ENCODE data around the gene CFAP157. TPM values are rescaled to one million over a fixed set of nuclear protein-coding genes. Genes with fewer than 3 reads are reported as not detected.

The CFAP157 gene
- total and polyA plus RNA-seq, 8 donors: 0.35 to 12.6 (median 8.4) TPM

DNA sequence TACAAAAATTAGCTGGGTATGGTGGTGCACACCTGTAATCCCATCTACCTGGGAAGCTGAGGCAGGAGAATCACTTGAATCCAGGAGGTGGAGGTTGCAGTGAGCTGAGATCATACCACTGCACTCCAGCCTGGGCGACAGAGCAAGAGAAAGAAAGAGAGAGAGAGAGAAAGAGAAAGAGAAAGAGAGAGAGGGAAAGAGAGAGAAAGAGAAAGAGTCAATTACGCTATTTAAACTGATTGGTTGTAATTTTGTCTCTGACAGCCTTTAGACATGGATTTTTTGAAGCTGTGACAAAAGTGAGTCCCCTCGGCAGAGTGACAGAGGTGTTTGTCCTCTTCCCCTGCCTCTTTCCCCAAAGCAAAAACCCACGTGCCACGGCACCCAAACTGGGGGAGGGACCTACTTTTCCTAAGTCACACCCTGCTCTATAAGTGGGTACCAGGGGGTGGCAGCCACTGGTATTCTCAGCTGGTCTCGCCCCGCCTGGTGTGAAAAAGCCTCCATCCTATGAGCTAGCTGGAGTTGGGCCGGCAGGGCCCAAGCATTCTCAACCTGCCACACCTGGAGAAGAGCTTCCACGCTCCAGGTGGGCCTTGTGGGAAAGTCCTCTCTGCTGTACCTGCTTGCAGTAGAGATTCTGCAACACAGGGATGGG, 3.4 kb upstream of the CFAP157 start:
- Histone ChIP-seq H3K27ac (no peak overlapping the region), H3K9me3 (no peaks in the 10 kb centered on the region), H3K4me3 (no peak overlapping the region), H3K27me3 (no peaks in the 10 kb centered on the region), H3K4me1 (peaks cover 0 to 6% of the 10 kb centered on the region in 2 donors), H3K36me3 (no peaks in the 10 kb centered on the region)
- DNase-seq: no peak
- intact Hi-C loops (cut with DNase I): no loop called here
- ATAC-seq: no peak
- TF ChIP-seq, protein P1, sequence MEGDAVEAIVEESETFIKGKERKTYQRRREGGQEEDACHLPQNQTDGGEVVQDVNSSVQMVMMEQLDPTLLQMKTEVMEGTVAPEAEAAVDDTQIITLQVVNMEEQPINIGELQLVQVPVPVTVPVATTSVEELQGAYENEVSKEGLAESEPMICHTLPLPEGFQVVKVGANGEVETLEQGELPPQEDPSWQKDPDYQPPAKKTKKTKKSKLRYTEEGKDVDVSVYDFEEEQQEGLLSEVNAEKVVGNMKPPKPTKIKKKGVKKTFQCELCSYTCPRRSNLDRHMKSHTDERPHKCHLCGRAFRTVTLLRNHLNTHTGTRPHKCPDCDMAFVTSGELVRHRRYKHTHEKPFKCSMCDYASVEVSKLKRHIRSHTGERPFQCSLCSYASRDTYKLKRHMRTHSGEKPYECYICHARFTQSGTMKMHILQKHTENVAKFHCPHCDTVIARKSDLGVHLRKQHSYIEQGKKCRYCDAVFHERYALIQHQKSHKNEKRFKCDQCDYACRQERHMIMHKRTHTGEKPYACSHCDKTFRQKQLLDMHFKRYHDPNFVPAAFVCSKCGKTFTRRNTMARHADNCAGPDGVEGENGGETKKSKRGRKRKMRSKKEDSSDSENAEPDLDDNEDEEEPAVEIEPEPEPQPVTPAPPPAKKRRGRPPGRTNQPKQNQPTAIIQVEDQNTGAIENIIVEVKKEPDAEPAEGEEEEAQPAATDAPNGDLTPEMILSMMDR (IDR thresholded peaks at IDR 0.05): no peak

DNA sequence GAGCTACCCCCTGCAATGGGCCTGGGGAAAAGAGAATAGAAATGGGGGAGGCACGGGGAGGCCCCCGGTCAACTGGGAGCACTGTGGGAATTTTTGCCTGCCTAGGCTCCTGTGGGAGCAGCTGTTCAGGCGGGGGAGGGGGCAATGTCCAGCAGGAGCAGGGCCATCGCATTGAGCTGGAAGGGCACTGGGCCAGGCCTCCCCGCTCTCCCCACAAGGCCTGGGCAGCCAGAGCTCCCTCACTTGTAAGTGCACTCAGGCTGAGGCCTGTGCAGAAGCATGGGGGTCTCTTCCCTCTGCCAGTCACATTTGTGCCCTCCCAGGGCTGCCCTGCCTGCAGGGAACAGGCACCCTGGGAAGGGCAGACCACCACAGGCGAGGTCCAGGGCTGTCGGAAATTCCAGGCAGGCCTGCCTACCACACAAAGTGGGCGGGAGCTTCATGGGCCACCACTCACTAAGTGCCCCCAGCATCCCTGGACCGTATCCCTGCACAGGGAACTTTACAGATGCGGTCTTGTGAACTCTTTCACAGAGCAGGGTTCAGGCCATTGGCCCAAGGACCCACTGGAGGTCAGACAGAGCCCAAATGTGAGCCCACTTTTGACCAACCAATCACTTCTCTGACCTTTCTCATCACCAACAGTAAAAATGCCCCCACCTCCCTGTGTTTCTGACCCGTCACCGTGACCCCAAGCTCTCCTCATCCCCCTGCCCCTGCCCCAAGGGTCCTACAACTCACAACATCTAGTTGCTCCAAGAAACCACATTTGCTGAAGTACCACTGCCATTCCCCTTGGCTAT, 1.0 kb upstream of the CFAP157 start:
- no peak overlapping the region for H3K27ac ChIP-seq
- DNase-seq (no peak), ATAC-seq (no peak)
- H3K27me3 ChIP-seq: no peaks in the 10 kb centered on the region
- no peaks in the 10 kb centered on the region for H3K36me3 ChIP-seq
- no peaks in the 10 kb centered on the region for H3K4me1 ChIP-seq
- H3K4me3 ChIP-seq: no peak overlapping the region
- no peaks in the 10 kb centered on the region for H3K9me3 ChIP-seq
- intact Hi-C loops (cut with DNase I): no loop called here
- TF ChIP-seq, protein P1 (IDR thresholded peaks at IDR 0.05): no peak

DNA sequence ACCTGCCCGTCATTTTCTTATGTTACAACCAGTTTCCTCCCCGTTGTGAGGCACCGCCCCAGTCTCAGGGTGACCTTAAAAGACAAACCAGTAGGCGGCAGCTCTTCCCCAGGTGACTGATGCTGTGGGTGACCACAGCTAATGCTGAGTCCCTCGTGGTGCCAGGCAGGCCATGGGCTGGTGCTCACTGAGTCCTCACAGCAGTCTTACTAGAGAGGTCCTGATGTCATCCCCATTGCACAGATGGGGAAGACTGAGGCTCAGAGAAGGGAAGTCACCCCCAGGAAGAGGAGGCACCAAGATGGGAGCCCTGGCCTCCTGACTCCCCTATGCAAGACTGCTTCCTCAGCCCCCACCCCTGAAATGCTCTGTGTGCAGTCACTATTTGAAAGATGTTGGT, 978 bp downstream of the CFAP157 start:
- TF ChIP-seq, protein P1 (IDR thresholded peaks at IDR 0.05): no peak
- no peaks in the 10 kb centered on the region for H3K27me3 ChIP-seq
- ATAC-seq: no peak
- no peaks in the 10 kb centered on the region for H3K4me1 ChIP-seq
- DNase-seq: no peak
- intact Hi-C loops (cut with DNase I): no loop called here
- H3K9me3 ChIP-seq: no peaks in the 10 kb centered on the region
- no peaks in the 10 kb centered on the region for H3K36me3 ChIP-seq
- H3K27ac ChIP-seq: no peak overlapping the region
- no peak overlapping the region for H3K4me3 ChIP-seq

DNA sequence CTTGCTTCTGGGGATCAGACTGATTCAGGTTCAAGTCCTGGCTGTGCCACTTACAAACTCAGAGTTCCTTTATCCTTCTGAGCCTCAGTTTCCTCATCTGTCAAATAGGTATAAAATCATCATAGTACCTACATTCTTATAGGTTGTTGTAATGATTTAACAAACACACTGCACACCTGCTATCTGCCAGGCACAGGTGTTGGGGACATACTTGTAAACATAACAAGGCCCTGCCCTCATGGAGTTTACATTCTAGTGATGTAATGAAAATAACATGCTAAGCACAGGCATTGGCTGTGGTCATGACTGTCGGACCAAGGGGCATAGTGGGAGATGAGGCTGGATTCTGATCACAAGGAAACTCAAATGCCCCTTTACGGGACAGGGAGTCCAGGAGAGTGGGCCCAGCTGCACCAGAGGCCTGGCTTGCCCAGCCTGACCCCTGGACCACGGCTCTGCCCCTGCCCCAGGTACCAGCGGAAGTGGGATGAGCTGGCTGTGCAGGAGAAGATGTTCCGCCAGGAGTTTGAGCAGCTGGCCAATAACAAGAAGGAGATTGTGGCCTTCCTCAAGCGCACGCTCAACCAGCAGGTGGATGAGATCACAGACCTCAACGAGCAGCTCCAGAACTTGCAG, 2.3 kb downstream of the CFAP157 start:
- DNase-seq: no peak
- Histone ChIP-seq H3K36me3 (no peaks in the 10 kb centered on the region), H3K4me3 (no peak overlapping the region), H3K27ac (no peak overlapping the region), H3K27me3 (no peaks in the 10 kb centered on the region), H3K4me1 (peaks cover 0 to 4% of the 10 kb centered on the region in 2 donors), H3K9me3 (no peaks in the 10 kb centered on the region)
- intact Hi-C loops (cut with DNase I): no loop called here
- TF ChIP-seq, protein P1 (IDR thresholded peaks at IDR 0.05): no peak
- no peak for ATAC-seq

DNA sequence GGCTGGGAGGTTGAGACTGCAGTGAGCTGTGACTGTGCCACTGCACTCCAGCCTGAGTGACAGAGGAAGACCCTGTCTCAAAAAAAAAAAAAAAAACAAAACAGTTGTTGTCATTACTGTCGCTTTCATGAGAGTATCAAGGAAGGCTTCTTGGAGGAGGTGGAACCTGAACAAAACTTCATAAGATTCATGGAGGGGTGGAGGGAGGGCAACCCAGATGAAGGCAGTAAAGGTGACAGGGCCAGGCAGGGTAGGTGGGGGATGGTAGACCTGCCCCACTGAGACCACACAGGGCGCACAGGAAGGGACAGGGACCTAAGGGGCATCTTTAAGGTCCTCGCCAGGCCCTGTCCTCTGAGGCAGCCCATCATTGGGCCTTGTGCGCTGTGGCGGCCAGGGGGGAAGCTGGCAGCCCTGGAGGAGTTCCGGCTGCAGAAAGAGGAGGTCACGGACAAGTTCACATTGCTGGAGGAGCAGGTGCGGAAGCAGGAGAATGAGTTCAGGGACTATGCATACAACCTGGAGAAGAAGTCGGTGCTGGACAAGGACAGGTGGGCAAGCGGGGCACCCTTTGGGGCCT, 3.5 kb downstream of the CFAP157 start:
- peaks cover 0 to 12% of the 10 kb centered on the region in 2 donors for H3K4me1 ChIP-seq
- no peaks in the 10 kb centered on the region for H3K27me3 ChIP-seq
- TF ChIP-seq, protein P1 (IDR thresholded peaks at IDR 0.05): no peak
- intact Hi-C loops (cut with DNase I): no loop called here
- ATAC-seq (no peak), DNase-seq (no peak)
- H3K9me3 ChIP-seq: no peaks in the 10 kb centered on the region
- H3K4me3 ChIP-seq: no peak overlapping the region
- H3K27ac ChIP-seq: no peak overlapping the region
- no peaks in the 10 kb centered on the region for H3K36me3 ChIP-seq

Measured in left lung (tissue), 10 donors.